Ishikawa (cell line): ENCODE results near the gene KDM2A.

Experiments used
- CREB1 ChIP-seq: IDR thresholded peaks from 2 replicates; pipeline ENCODE4 v1.6.1; 2012; ENCODE audit warnings: low read depth
- EP300 ChIP-seq: IDR thresholded peaks from 2 replicates; pipeline ENCODE4 v1.6.1; 2012; ENCODE audit warnings: borderline replicate concordance
- MAX ChIP-seq: IDR thresholded peaks from 2 replicates; pipeline ENCODE4 v1.6.1; 2012
- RAD21 ChIP-seq: IDR thresholded peaks from 2 replicates; pipeline ENCODE4 v1.6.1; 2012; ENCODE audit warnings: low read depth
- REST ChIP-seq: IDR thresholded peaks from 2 replicates; pipeline ENCODE4 v1.6.1; 2012; ENCODE audit warnings: low read depth, mild to moderate bottlenecking
- TCF12 ChIP-seq: IDR thresholded peaks from 2 replicates; pipeline ENCODE4 v1.6.1; 2012; ENCODE audit warnings: low read depth
- USF1 ChIP-seq: IDR thresholded peaks from 2 replicates; pipeline ENCODE4 v1.6.1; 2012
- YY1 ChIP-seq: IDR thresholded peaks from 2 replicates; pipeline ENCODE4 v1.6.1; 2012; ENCODE audit warnings: low read depth

GRCh38 chr11:67288452-67289225 lies 169.6 kb downstream of the KDM2A start:
- no peak for TF ChIP-seq EP300
- TF ChIP-seq YY1 = peak; percentile 38; the same call in 1 of the 2 replicates
- TF ChIP-seq USF1 = no peak
- TF ChIP-seq TCF12 = peak; percentile 41
- no peak for TF ChIP-seq RAD21
- TF ChIP-seq MAX = peak; percentile 84
- TF ChIP-seq CREB1 = no peak
- TF ChIP-seq REST = no peak; the same call in 1 of the 2 replicates
